ELR (cell line): Measurements from ENCODE around the gene PRKCB.
"Not testable (repeated sequence)": the region's sequence is repeated elsewhere in the genome, so short reads cannot be mapped to it uniquely, and the experiment has no call there.

Experiments used
- DNase-seq: peaks from one replicate; pipeline ENCODE4 v3.0.0-alpha.2; 2015; ENCODE audit warnings: low read depth

The PRKCB gene

DNA sequence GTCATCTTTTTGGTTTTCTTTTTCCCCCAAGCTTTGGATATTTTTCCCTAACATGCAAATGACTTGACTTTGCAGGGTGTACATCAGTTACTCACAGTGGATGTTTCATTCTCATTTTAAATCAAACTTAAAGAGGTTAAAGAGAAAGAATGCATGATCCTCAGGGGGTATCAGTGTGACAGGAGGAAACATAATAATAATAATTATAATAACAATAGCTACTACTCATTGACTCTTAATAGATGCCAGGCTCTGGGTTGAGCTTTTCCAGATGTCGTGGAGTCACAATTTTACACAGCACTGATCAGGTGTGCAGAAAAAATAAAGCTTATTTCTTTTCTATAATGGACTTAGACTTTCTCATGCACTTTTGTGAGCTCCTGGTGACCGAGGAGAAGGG lies 263.1 kb downstream of the PRKCB start:
- no peak for DNase-seq

DNA sequence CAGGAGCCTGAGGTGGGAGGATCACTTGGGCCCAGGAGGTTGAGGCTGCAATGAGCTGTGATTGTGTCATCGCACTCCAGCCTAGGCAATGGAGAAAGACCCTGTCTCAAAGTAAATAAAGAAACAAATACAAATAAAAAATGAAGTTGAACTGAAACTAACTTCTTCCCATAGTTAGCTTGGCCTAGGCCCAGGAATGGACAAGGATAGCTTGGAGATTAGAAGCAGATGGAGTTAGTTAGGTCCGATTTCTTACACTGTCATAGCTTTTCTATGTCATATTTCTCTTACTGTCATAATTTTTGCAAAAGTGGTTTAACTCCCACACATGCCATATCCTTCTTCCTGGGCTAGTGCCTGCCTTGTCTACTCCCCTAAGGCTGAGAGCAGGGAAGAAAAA lies 265.6 kb downstream of the PRKCB start:
- DNase-seq, result no peak

DNA sequence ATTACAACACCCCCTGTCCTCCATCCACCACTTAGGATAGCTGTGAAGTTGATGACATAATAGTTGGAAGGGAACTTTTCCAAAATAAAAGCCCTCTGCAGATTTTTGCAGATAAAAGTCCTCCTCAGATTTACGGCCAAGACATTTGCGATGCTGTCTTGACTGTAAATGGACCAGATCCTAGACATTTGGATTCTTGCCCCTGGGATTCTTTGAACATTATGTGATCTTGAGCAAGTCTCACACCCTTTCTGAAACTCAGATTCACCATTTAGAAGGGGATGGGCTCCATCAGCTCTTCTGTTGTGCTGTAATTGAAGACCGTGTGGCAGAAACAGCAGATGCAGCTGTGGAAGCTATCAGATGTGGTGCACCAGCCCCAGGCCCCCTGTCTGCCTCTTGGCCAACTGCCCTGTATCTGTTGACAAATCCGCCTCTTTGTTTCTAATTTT lies 266.5 kb downstream of the PRKCB start:
- DNase-seq, result no peak

DNA sequence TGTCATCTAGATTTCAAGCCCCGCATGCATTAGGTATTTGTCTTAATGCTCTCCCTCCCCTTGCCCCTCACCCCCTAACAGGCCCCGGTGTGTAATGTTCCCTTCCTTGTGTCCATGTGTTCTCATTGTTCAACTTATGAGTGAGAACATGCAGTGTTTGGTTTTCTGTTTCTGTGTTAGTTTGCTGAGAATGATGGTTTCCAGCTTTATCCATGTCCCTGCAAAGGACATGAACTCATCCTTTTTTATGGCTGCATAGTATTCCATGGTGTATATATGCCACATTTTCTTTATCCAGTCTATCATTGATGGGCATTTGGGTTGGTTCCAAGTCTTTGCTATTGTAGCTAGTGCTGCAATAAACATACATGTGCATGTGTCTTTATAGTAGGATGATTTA lies 269.7 kb downstream of the PRKCB start:
- not testable (repeated sequence) for DNase-seq

DNA sequence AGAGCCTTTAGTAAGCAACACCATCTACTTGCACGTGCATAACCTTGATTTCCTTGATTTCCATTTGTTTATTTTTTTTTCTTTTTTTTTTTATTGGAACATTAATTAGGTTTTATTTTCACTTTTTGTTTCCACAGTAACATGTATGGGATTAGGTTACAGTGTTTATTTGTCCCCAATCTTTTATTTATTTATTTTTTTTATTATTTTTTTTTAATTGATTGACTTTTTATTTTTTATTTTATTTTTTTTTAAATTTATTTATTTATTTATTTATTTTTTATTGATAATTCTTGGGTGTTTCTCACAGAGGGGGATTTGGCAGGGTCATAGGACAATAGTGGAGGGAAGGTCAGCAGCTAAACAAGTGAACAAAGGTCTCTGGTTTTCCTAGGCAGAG lies 272.3 kb downstream of the PRKCB start:
- not testable (repeated sequence) for DNase-seq

DNA sequence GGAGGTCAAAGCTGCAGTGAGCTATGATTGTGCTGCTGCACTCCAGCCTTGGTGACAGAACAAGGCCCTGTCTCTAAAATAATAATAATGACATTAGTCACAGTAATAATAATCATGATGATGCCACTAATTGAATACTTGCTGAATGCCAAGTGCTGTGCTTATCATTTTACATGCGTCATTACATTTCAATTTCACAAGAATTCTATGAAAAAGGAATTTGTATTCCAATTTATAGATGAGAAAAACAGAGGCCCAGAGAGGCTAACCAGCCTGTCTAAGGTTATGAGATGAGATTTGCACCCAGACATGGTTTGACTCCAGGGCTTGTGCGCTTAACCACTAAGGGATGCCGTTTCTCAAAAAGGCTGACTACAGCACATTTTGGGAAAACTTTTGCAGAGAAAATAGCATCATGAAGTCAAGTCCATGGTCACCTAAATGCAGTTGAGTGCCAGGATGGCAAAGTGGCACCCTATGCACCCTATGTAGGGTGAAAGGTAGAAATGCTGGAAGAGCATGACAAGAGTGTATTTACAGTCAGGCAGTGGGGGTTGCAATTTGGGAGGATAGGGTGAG lies 276.0 kb downstream of the PRKCB start:
- DNase-seq, result no peak

DNA sequence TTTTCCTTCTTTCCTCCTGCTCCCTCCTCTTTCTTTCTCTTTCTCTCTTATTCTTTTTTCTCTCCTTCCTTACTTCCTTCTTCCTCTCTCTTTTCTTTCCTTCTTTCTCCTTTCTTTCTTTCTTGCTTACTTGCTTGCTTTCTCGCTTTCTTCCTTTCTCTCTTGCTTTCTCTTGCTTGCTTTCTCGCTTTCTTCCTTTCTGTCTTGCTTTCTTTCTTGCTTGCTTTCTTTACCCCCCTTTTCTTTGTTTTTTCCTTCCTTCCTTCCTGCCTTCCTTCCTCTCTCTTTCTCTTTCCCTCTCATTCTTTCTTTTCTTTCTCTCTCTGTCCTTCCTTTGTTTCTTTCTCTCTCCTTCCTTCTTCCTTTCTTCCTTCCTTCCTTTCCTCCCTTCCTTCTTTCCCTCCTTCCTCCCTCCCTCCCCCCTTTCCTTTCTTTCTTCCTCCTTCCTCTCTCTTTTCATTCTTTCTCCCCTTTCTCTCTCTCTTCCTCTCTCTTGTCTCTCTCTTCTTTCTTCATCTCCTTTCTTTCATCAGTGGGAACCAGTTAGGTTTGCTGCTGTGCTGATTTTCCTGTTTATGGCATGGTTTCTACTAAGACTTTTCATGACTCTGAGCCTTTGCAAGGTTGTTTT lies 277.4 kb downstream of the PRKCB start:
- no peak for DNase-seq

DNA sequence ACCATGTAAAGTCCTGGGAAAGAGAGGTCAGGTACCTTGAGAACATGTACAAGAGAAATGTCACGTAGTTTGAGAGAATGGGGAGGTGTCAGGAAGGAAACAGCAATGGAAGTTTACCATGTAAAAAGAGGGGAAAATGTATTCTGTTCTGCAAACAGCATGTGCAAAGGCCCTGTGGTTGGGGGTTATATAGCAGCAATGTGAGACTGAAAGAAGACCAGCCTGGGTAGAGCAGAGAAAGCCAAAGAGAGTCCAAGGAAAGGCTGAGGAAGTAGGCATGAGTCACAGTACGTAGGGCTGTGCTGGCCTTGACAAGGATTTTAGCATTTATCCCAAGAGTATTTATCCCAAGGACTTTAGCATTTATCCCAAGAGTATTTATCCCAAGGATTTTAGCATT lies 279.1 kb downstream of the PRKCB start:
- no peak for DNase-seq

DNA sequence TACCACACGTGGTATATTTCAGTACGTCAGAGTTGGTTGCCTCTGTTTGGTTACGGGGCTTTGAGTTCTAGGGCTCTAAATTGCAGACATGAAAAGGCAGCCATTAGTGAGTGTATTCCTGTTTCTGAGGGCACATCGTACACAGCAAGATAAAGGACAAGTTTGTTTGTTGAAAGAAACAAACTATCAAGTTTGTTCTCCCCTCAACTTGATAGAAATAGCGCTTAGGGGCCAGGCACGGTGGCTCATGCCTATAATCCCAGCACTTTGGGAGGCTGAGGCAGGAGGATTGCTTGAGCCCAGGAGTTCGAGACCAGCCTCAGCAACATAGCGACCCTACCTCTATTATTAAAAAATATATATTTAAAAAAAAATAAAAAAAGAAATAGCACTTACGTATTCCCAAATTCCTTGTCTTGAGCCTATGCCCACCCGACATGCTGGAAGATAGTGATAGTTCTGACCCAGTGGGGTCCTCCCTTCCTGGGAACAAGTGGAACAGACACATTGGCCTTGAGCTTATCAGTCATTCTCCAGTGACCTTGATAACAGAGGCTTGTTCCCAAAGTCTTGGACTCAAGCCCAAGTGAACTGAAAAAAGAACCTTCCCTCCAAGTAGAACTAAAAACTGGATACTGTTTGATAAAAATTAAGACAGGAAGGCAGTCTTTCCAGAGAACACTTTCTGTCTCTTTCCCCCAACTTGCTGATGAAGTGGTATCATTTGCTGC lies 280.4 kb downstream of the PRKCB start:
- no peak for DNase-seq

DNA sequence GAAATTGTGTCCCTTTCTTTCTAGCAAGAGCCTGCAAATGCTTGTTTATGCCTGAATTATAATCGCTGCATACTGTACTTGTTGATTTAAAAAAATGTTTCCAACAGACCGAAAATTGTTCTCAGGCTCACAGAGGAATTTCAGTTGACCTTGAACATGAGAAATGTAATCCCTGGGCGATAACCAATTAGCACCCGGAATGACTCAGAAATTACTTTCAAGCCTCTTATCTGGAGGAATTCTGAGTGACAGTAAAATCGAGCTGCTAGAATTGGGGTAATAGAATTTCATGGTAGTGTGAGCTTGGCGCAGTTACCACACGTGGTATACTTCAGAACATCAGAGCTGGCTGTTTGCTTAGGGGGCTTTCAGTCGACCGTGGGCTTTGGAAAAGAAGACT lies 281.2 kb downstream of the PRKCB start:
- no peak for DNase-seq

DNA sequence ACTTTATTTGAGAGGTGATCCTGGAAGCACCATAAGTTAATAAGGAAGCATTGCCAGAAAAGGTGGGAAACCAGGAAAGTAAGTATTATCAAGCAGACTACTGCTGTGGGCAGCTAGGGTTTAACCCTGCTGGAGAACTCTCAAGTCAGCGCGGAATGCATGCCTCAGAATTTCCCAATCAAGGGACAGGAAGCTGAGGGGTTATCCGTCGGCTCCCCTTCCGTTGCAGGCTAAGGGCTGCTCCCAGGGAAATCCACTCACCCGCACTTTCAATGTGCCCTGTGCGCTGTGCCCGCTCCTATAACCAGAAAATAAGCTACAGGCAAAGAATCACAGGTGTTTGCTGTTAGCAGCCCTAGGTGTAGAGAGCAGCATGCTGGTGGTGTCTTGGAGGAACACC lies 281.9 kb downstream of the PRKCB start:
- no peak for DNase-seq

DNA sequence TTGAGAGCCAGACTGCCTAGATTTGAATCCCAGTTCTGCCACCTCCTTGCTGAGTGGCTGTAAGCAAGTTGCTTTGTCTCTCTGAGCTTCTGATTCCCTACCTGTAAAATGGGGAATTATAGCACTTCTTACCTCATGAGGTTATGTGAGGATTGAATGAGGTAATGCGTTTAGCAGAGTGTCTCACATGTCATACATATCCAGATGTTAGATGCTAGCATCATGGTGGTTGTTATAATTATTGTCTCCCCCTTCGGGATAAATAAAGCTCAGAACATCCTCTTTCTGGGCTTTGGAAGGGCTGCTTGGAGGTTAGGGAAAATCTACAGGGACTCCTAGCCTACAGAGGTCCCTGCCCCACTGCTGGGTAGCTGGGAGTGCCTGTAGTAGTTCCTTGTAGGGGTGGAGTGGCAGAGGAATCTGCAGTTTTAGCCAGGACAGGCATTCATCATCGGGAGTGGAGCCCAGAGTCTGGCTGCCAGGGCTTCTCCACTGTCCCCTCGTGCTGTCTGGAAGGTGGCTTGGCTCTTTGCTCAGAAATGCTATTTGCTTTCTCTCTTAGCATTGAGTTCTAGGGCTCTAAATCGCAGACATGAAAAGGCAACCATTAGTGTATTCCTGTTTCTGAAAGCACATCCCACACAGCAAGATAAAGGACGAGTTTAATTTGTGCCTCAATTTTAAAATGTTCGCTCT lies 282.5 kb downstream of the PRKCB start:
- DNase-seq, result no peak

DNA sequence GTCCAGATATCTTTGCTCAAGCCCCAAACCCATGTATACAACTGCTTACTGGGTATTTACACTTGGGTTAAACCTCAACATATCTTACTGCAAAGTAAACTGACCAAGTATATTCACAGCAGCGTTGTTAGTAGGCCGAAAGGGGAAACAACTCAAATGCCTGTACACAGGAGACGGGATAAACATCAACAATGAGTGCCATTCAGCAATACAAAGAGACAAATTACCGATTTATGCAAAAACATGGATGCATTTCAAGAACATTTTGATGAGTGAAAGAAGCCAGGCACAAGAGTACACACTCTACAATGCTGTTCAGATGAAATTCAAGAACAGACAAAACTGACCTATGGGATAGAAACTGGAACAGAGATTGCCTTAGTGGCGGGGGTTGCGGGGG lies 284.0 kb downstream of the PRKCB start:
- DNase-seq, result no peak

DNA sequence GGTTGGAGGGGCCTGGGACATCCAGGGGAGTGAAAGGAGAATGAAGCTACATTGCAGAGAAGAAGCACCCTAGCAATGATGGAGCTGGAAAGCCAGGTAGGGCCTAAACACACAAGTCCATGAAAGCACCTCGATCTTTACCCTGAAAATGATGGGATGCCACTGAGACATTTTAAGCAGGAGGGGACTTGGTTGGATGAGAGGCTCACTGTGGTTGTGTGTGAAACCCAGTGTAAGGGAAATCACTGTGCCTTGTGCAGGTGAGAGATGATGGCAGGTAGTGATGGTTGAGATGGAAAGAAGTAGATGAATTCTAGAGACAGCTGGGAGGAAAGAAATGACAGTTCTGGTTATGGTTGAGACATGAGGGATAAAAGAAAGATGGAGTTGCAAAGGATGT lies 287.5 kb downstream of the PRKCB start:
- DNase-seq, result no peak

DNA sequence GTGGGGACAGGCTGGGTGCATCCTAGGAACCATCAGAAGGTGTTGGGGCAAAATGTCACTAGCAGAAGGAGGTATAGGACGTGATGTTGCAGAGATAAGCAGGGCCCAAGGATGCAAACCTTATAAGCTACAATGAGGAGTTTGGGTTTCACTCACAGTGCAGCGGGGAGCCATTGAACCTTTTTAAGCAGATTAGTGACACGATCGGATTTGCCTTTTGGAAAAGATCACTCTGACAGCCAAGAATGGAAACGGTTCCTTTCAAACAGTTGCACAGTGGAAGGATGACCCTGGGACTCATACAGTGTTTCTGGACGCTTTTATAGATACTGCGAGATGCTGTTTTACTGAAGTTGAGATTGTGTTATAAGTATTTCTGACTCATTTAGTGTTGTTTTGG lies 288.5 kb downstream of the PRKCB start:
- no peak for DNase-seq

DNA sequence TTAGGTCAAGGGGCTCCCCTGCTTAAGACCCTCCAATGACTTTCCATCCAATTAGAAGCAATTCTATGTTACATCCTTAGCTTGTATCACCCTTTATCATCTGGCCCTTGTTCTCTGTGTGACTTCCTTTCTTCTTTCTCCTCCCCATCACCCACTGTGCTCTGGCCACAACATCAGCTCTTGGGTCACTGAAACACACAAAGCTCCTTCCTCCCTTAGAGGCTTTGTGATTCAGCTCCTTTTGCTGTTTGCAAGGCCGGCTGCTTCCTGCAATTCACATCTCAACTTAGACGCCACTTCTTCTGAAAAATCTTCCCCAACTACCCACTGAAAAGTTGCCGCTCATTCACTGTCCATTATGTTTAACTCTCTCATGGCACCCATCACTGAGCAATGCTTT lies 289.4 kb downstream of the PRKCB start:
- DNase-seq, result no peak

DNA sequence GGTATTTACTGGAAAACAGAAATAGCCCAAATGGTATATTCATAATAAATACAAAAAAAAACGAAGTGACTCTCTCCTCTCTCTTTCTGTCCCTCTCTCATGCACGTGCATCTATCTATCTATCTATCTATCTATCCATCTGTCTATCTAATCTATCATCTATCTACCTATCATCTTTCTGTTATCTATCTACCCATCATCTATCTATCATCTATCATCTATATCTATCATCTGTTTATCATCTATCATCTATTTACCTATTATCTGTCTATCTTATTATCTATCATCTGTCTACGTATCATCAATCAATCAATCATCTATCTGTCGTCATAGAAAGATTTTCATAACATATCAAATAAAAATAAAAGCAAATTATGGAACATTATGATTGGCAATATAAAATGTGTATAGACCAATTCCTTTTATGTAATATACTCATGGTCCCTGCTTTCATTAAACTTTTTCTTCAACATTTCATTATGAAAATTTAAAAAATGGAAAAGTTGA lies 293.7 kb downstream of the PRKCB start:
- DNase-seq, result no peak

DNA sequence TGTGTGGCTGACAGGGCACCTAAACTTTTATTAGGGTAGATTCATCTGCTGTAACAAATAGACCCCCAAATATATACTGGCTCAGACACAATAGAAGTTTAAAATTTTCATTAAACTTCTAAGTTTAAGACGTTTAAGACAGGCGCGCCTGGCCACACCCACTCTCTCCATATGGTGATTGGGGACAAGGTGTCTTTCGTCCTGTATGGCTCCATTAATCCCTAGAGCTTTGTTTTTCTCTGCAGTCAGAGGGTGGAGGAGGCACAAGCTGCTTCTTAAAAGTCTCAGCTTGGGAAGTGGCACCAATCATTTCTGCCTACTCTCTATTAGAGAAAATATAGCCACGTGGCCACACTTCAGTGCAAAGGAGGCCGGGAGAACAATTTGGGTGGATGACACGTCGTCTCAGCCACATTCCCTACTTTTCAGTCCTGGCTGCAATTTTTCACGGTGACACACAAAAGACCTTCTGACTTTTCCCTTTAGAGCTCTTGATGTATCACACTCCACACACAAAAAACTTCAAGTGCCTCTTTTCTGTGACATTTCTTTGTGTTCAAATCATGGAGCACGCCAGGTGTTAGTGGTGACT lies 294.8 kb downstream of the PRKCB start:
- DNase-seq, result no peak

DNA sequence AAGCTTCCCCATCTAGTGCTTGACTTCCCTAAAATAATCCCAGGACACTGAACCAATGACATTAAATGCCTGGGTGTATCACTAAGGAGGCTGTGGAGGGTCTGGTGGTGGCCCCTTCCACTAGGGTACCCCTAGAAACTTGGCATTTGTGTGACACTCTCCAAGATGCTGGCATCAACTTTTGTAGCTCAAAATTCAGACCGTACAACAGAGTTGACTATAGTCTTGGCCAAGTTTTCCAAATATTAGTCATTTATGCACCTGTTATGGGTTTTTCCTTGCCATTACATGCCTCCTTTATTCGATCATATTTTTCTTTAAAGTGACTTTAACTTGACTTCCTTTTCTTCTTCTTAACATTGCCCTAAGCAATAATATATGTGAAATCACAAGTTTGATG lies 295.5 kb downstream of the PRKCB start:
- no peak for DNase-seq

DNA sequence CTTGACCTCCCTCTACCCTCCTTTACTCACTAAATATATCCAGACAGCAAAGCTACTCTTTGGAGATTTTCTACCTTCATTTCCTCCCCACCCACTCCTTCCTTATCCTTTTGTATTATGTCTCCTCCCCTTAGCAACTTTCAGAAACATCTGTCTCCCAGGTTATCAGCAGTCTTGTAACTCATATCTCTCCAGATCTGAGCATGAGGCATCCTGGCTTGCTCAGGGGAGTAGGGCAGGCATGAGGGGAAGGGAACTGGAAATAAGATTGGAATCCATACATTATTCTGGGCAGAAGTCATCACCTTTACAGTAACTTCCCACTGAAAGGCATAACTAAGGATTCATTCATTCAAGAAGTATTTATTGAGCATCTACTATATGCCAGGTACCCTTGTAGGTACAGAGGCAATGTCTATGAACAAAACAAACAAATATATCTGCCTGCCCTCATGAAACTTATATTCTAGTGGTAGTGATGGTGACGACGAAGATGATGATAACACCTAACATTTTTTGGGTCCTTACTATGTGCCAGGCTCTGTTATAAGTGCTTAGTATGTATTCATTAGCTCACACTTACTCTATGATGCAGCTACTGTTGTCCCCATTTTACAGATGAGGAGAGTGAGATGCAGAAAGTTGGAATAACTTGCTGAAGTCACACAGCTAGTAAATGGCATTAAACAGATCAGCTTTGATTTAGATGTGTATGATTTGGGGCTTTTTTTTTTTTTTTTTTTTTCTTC lies 296.4 kb downstream of the PRKCB start:
- no peak for DNase-seq

DNA sequence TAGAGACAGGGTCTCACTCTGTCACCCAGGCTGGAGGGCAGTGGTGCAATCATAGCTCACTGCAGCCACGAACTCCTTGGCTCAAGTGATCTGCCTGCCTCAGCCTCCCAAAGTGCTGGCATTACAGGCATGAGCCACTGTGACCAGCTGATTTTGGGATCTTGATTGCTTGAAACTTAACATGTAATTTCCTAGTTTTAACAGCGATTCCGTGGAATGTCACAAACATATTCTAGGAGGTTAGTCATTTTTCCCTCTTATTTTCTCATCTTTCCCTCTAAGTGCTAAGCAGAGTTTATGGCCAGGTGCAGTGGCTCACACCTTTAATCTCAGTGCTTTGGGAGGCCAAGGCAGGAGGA lies 297.0 kb downstream of the PRKCB start:
- DNase-seq, result no peak
